ENCODE data around the gene DROSHA. TPM values are rescaled to one million over a fixed set of nuclear protein-coding genes. Genes with fewer than 3 reads are reported as not detected.

DROSHA gene
- total and polyA plus RNA-seq, 10 of the 15 experiments (the other 5 are each of a cell fraction or from before 2014, with no cell fraction given) = 27.9 to 55.0 (median 37.6) TPM

- POLR2A ChIA-PET = no interaction called here
- RAD21 ChIA-PET (ENCODE audit: unreplicated experiment) = interaction anchor here (0.7 kb wide), 1 partner anchor 25 kb away, joined by 3 read pairs; no protein-coding TSS in a partner anchor
- Histone ChIP-seq H3K9me3 (replicated peaks; ENCODE audit: control insufficient read depth, insufficient read depth, low read length) (no peaks in the 10 kb centered on the region), H3K27ac (ENCODE audit: control insufficient read depth, insufficient read depth) (no peak overlapping the region), H3K79me2 (ENCODE audit: control insufficient read depth, insufficient read depth, low read length) (no peaks in the 10 kb centered on the region), H2AFZ (ENCODE audit: control insufficient read depth, low read depth, low read length) (no peak overlapping the region), H3K4me3 (no peak overlapping the region), H4K20me1 (ENCODE audit: control insufficient read depth, insufficient read depth) (no peaks in the 10 kb centered on the region), H3K4me2 (ENCODE audit: control insufficient read depth, insufficient read depth) (no peak overlapping the region), H3K36me3 (ENCODE audit: control insufficient read depth in 2 of 2, insufficient read depth in 2 of 2, low read length in 1 of 2) (peaks cover 22 to 33% of the 10 kb centered on the region in 2 experiments), H3K4me1 (ENCODE audit: control insufficient read depth, insufficient read depth, low read length) (no peaks in the 10 kb centered on the region), H3K9ac (ENCODE audit: control insufficient read depth, insufficient read depth, low read length) (no peak overlapping the region), H3K27me3 (replicated peaks in 1 of 2; ENCODE audit: control insufficient read depth in 2 of 2, insufficient read depth in 2 of 2, low read length in 1 of 2) (no peaks in the 10 kb centered on the region)
- TF ChIP-seq PAX5 (IDR thresholded peaks at IDR 0.05; ENCODE audit: borderline replicate concordance, low read depth, low read length) = no peak
- TF ChIP-seq, protein P1, sequence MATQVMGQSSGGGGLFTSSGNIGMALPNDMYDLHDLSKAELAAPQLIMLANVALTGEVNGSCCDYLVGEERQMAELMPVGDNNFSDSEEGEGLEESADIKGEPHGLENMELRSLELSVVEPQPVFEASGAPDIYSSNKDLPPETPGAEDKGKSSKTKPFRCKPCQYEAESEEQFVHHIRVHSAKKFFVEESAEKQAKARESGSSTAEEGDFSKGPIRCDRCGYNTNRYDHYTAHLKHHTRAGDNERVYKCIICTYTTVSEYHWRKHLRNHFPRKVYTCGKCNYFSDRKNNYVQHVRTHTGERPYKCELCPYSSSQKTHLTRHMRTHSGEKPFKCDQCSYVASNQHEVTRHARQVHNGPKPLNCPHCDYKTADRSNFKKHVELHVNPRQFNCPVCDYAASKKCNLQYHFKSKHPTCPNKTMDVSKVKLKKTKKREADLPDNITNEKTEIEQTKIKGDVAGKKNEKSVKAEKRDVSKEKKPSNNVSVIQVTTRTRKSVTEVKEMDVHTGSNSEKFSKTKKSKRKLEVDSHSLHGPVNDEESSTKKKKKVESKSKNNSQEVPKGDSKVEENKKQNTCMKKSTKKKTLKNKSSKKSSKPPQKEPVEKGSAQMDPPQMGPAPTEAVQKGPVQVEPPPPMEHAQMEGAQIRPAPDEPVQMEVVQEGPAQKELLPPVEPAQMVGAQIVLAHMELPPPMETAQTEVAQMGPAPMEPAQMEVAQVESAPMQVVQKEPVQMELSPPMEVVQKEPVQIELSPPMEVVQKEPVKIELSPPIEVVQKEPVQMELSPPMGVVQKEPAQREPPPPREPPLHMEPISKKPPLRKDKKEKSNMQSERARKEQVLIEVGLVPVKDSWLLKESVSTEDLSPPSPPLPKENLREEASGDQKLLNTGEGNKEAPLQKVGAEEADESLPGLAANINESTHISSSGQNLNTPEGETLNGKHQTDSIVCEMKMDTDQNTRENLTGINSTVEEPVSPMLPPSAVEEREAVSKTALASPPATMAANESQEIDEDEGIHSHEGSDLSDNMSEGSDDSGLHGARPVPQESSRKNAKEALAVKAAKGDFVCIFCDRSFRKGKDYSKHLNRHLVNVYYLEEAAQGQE (IDR thresholded peaks at IDR 0.05; ENCODE audit: low read depth, low read length) = no peak
- TF ChIP-seq SIX5 (IDR thresholded peaks at IDR 0.05; ENCODE audit: low read depth, low read length, severe bottlenecking) = no peak
- TF ChIP-seq NFYB (IDR thresholded peaks at IDR 0.05; ENCODE audit: insufficient read depth, low read depth, low read length) = no peak
- TF ChIP-seq DPF2 (IDR thresholded peaks at IDR 0.05) = no peak
- no peak for TF ChIP-seq EZH2 (IDR thresholded peaks at IDR 0.05; ENCODE audit: borderline replicate concordance, control insufficient read depth, low read depth, low read length)
- no peak for TF ChIP-seq POLR2A (IDR thresholded peaks at IDR 0.05; ENCODE audit: low read depth, low read length)
- no peak for TF ChIP-seq USF1 (IDR thresholded peaks at IDR 0.05; ENCODE audit: borderline replicate concordance, extremely low read length, insufficient read depth, low read depth, low read length)
- TF ChIP-seq, protein P2, sequence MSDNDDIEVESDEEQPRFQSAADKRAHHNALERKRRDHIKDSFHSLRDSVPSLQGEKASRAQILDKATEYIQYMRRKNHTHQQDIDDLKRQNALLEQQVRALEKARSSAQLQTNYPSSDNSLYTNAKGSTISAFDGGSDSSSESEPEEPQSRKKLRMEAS (IDR thresholded peaks at IDR 0.05; ENCODE audit: low read depth, low read length) = no peak
- TF ChIP-seq, protein P3, sequence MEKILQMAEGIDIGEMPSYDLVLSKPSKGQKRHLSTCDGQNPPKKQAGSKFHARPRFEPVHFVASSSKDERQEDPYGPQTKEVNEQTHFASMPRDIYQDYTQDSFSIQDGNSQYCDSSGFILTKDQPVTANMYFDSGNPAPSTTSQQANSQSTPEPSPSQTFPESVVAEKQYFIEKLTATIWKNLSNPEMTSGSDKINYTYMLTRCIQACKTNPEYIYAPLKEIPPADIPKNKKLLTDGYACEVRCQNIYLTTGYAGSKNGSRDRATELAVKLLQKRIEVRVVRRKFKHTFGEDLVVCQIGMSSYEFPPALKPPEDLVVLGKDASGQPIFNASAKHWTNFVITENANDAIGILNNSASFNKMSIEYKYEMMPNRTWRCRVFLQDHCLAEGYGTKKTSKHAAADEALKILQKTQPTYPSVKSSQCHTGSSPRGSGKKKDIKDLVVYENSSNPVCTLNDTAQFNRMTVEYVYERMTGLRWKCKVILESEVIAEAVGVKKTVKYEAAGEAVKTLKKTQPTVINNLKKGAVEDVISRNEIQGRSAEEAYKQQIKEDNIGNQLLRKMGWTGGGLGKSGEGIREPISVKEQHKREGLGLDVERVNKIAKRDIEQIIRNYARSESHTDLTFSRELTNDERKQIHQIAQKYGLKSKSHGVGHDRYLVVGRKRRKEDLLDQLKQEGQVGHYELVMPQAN (conservative IDR thresholded peaks at IDR 0.05) = no peak
- no peak for TF ChIP-seq NFXL1 (IDR thresholded peaks at IDR 0.05; ENCODE audit: borderline replicate concordance)
- no peak for TF ChIP-seq FOS (IDR thresholded peaks at IDR 0.05; ENCODE audit: borderline replicate concordance, extremely low read depth, insufficient read length)
- TF ChIP-seq E4F1 (IDR thresholded peaks at IDR 0.05; ENCODE audit: borderline replicate concordance, partially characterized antibody) = no peak
- no peak for TF ChIP-seq CREM (IDR thresholded peaks at IDR 0.05; ENCODE audit: low read depth)
- TF ChIP-seq KLF5 (IDR thresholded peaks at IDR 0.05; ENCODE audit: partially characterized antibody) = no peak
- no peak for TF ChIP-seq EED (IDR thresholded peaks at IDR 0.05; ENCODE audit: low read depth)
- no peak for DNase-seq (ENCODE audit: low read depth, low spot score)
- no peak for FAIRE-seq
- intact Hi-C loops (cut with micrococcal nuclease; ENCODE audit: unreplicated experiment) = no loop called here
- SMC1A ChIA-PET (ENCODE audit: uncharacterized antibody, unreplicated experiment) = no interaction called here
- WGBS (ENCODE audit: insufficient coverage, insufficient replicate concordance, low lambda C conversion rate, missing lambda C conversion rate) = 93% methylated on average over 2 of the region's 2 CpGs
- in situ Hi-C loops (cut with MboI) = no loop called here
- no peak for ATAC-seq
- CTCF ChIA-PET = no interaction called here
- BruUV-seq (replicated peaks) = no TSS peak
Observed at GRCh38 chr5:31496301-31496700, 35.6 kb downstream of the DROSHA start.
